ENCODE data around the gene WDR88.
"Not testable (repeated sequence)": the region's sequence is repeated elsewhere in the genome, so short reads cannot be mapped to it uniquely, and the experiment has no call there.

Gene WDR88

DNA sequence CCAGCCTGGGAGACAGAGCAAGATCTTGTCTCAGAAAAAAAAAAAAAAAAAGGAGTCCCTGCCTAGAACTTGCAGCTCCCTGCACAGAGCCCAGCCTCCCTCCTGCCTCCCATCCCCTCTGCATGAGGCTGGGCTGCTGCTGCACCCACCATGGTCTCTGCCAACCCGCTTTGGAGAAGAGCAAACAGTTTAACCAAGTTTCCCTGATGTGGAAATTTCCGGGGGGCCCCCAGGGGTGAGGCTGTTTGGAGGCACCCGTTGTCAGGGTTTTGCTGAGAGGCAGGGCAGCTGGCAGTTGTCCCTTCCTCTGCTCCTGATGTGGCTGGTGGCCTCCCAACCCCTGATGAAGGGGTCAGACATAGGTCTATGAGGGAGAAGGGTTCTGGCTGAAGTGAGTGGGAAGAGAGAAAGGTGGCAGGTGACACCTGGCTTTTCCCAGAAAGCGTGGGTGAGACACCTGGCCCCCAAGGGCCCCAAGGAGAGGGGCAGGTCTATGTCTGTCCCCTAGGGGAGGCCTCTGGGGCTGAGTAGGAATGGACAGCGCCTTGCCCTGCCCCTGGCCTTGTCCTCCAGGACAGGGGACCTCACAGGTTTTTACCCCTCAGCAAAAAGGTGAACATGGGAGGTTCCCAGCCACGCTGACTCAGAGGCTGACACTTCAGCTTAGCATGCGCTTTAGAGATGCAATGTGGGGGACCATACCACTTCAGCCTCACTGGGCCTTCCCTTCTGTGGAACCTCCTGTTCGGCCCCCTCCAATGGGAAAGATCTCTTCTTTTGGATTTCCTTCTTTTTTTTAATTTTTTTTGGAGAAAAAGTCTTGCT, 67.7 kb downstream of the WDR88 start:
- no peak for DNase-seq

- DNase-seq = no peak
Observed at GRCh38 chr19:33201473-33201872, 69.6 kb downstream of the WDR88 start.

- DNase-seq = no peak
Observed at GRCh38 chr19:33201886-33202545, 70.1 kb downstream of the WDR88 start.

DNA sequence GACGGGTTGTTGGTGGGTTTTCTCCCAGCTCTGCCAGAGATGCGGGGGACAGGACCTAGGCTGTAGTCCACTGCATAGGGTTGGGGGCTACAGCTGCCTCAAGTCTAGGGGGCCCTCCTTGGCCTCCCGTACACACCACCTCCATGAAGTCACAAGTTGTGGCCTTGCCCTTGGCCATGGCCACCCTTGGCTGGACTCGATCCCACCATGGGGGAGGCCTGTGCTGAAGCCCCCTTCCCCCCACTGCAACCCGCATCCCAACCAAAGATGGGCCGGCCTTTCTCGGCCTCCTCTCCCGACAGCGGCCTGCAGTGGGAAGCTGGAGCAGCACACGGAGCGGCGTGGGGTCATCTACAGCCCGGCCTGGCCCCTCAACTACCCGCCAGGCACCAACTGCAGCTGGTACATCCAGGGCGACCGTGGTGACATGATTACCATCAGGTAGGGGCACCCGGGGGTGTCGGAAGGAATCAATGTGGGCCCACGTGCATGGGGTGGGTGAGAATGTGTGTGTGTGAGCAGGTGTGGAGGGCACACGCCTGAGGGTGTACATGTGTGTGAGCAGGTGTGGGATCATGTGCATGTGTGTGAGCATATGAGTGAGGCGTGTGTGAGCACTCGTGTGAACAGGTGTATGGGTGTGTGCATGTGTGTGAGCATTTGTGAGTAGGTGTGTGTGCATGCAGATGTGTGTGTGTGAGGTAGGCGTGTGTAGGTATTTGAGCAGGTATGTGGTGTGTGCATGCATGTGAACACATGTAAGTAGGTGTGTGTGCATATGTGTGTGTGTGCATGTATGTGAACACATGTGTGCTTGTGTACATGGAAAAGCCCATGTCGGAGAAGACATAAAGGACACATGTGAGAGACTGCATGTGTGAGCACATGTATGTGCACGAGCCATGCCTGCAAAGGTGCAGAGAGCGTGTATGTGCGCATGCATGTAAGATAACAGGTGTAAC, 70.9 kb downstream of the WDR88 start:
- no peak for DNase-seq

DNA sequence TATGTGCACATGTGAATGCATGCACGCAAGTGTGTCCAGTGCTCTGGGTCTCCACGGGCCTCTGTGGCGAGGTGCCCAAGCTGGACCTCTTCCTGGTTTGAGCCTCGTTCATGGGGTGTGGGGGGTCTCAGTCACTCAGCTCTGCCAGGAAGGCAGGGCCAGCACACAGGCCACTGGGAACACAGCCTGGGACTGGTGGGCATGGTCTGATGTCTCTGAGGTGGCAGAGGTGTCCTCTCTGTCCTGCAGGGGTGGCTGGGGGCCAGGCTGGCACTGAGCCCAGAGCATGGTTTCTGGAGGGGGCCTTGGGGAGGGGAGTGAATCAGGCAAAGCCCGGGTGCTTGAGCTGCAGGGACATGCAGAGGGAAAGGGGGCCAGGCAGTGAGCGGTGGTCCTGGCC, 71.6 kb downstream of the WDR88 start:
- DNase-seq = no peak

DNA sequence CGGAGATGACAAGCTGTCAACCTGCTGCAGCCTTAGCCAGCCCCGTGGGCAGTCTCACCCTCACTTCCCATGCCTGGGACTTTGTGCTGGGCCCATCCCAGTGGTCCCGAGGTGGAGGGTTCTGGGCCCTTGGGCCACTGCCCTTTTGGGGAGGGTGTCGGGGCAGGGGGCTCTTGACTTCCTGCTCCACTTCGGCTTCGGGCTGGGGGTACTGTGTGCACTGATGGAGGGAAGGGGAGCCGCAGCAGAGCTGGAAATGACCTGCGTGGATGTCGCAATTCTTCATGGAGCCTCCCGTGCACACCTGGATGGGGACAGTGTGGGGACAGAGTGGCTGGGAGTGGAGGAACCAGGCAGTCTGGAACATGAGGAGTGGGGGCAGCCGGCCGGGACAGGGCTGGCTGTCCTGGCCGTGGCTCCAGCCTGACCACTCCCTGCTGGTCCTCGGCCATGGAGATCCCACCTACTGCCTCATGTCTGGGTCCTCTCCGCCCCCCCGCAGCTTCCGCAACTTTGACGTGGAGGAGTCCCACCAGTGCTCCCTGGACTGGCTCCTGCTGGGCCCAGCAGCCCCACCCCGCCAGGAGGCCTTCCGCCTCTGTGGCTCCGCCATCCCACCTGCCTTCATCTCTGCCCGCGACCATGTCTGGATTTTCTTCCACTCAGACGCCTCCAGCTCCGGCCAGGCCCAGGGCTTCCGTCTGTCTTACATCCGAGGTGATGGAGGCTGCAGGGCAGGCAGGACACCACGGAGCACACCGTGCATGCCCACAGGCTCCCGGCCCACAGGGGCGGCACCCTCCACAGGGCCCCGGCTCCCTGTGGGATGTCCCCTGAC, 72.4 kb downstream of the WDR88 start:
- DNase-seq = no peak

- DNase-seq = no peak
Observed at GRCh38 chr19:33205110-33205509, 73.2 kb downstream of the WDR88 start.

DNA sequence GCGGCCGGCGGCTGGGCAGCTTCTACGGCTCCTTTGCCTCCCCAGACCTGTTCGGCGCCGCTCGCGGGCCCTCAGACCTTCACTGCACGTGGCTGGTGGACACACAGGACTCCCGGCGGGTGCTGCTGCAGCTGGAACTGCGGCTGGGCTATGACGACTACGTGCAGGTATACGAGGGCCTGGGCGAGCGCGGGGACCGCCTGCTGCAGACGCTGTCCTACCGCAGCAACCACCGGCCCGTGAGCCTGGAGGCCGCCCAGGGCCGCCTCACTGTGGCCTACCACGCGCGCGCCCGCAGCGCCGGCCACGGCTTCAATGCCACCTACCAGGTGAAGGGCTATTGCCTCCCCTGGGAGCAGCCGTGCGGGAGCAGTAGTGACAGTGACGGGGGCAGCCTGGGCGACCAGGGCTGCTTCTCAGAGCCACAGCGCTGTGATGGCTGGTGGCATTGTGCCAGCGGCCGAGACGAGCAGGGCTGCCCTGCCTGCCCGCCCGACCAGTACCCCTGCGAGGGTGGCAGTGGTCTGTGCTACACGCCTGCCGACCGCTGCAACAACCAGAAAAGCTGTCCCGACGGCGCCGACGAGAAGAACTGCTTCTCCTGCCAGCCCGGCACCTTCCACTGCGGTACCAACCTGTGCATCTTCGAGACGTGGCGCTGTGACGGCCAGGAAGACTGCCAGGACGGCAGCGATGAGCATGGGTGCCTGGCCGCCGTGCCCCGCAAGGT, 73.8 kb downstream of the WDR88 start:
- no peak for DNase-seq

DNA sequence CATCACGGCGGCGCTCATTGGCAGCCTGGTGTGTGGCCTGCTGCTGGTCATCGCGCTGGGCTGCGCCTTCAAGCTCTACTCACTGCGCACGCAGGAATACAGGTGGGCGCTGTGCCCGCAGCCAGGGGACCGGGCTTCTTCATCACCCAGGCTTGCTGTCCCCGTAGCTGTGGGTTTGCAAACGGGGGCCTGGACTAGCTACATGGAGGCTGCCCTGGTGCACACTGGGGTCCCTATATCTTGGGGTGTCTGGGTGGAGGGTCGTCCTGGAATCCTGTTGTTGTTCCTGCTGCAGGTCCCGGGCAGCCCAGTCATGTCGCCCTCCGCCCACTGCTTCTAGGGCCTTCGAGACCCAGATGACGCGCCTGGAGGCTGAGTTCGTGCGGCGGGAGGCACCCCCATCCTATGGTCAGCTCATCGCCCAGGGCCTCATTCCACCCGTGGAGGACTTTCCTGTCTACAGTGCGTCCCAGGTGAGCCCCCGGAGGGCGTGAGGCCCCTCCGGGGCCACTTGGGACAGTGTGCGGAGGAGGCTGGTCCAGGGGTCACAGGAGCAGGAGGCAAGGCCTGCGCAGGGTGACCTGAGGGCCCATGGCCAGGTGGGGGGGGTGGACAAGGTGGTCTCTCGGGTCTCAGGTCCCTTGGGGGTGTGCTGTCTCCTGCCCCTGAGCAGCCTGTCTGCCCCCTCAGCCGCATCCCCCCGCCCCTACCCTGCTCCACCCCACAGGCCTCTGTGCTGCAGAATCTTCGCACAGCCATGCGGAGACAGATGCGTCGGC, 74.5 kb downstream of the WDR88 start:
- DNase-seq = no peak

GRCh38 chr19:33207040-33207620, 75.2 kb downstream of the WDR88 start:
- DNase-seq = no peak

GRCh38 chr19:33207903-33208302, 76.0 kb downstream of the WDR88 start:
- no peak for DNase-seq

DNA sequence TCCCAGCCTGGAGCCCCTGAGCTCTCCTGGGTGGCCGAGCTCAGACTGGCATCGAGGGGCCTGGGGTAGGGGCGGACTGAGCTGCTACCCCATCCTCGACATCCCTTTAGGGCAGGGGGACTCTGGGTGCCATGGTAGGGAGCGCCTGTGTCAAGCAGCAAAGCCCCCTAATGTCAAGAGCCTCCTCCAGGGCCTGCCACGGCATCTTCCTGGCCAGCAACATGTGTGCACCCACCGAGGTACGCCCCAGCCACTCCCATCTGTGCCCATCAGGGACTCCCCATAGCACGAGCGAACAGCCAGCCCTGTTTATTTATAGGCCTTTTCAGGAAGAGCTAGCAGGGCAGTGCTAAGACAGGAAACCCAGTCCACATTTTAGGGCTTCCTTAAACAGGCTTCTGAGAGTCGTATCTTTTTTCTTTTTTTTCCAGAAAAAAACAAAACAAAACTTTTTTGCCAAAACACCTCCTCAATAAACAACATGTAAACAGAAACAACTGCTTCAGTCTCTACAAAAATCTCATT, 76.5 kb downstream of the WDR88 start:
- no peak for DNase-seq

DNA sequence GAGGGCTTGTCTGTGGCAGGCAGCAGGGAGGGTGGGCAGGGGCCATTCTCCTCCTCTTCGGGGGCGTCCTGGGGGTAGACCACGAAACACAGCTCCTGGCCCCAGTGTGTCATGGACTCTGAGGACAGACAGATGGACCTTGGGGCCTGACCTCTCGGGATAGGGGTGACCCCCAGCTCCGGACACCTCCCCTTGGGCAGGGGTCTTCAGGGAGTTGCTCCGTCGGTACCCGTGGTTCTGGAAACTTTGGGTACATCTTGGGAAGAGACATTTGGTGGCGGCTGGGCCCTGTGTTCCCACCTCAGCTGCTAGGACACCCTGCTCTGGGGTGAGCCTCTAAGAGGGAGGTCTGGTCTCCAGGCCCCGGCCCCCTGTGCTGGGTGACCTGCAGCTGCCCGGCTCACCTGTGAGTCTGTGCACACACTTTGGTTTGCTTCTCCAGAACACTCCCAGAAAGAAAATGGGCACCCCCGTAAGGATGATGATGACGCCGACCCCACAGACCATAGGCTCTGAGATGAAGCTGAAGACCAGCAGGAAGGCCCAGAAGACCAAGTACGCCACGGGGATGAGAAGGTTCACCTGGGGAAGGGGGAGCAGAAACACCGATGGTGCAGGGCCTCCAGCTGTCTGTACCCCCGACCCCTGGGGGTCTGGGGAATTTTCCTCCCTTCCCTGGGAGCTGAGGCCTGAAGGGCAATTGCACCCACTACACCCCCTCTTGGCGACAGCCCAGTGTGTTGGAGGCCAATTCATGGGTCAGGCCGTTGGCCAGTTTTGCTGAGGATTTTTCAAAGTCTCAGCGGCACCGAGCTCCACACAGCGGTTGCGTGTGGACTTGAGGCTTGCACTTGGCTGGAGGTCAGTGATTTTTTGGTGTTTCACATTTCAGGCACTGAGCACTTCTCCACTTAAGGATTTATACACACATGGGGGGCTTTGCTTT, 77.3 kb downstream of the WDR88 start:
- no peak for DNase-seq

DNA sequence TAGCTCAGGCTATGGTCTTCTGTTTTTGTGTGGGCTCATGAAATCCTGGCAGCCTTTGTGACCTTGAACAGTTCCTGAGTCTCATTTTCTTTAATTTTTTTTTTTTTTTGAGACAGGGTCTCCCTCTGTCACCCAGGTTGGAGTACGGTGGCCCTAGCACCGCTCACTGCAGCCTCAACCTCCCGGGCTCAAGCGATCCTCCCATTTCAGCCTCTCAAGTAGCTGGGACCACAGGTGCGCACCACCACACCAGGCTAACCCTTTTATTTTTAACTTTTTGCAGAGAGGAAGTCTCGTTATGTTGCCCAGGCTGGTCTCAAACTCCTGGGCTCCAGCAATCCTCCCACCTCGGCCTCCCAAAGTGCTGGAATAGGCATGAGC, 77.9 kb downstream of the WDR88 start:
- DNase-seq = not testable (repeated sequence)

GRCh38 chr19:33210266-33210940, 78.5 kb downstream of the WDR88 start:
- no peak for DNase-seq

- no peak for DNase-seq
Observed at GRCh38 chr19:33211794-33212435, 80.0 kb downstream of the WDR88 start.

DNA sequence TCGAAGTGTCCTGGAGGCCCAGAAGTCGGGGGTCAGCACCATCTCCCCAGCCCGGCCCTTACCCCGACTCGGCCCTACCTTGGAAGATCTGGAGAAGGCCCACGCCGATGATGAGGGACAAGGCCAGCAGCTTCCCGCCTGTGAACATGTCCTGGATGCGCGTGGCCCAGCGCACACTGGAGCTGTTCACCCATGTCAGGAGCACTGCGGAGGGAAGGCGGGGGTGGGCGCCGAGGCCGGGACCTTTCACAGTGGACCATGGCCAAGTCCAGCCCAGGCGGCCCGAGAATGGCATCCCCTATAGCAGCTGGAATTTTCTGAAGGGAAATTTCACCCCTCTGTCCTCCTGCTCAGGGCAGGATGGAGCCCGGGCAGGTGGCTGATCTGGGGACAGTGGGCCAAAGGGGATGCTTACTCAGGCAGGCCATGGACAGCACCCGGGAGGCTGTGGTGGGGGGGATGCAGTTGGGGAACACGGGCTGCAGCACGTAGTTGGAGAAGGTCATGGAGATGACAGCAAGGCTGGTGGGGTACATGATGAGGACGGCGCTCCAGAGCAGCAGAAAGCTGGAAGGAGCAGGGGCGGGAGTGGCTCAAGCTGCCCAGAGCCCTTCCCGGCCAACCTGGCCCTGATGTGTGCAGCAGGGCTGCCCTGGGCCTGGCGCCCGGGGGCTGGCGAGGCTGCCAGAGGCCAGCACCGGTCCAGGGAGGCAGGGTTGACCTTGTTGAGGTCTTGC, 80.7 kb downstream of the WDR88 start:
- DNase-seq = no peak
